A673 (cell line): ENCODE data around the gene PDCD1. TPM values are rescaled to one million over a fixed set of nuclear protein-coding genes. Genes with fewer than 3 reads are reported as not detected.

Experiments
- BruUV-seq: library from RNA; stranded (reverse); fragments of 400-500 nt; replicated peaks from 2 replicates; lab custom pipeline; 2021; lab: Mats Ljungman, UMichigan
- CTCF ChIA-PET: fragments of 300-600 bp; sonication (Branson Sonifier 250); formaldehyde crosslinking; loops from one replicate; lab custom pipeline; 2022; ENCODE audit warnings: antibody characterized with exemption; lab: Charles Lee
- POLR2A ChIA-PET: fragments of 300-600 bp; sonication (Branson Sonifier 250); formaldehyde crosslinking; loops from one replicate; lab custom pipeline; 2022; ENCODE audit warnings: antibody characterized with exemption; ENCODE audit not compliant: low non-redundant PET; lab: Charles Lee
- DNase-seq: peaks from one replicate; pipeline ENCODE4 v3.0.0-alpha.2; 2015; ENCODE audit warnings: low spot score
- H3K27ac ChIP-seq: fragments of 200-600 bp; sonication (generic); 2 replicates; pipeline ENCODE4 v1.5.1; 2016; ENCODE audit warnings: mixed run types, low read depth, mild to moderate bottlenecking, mixed read lengths, antibody characterized with exemption, low read length; ENCODE audit not compliant: poor library complexity, severe bottlenecking
- H3K27me3 ChIP-seq: fragments of 200-600 bp; sonication (generic); replicated peaks from 2 replicates; pipeline ENCODE4 v1.6.1; 2017; ENCODE audit warnings: mixed run types, low read depth, mild to moderate bottlenecking, mixed read lengths, antibody characterized with exemption, low read length; ENCODE audit not compliant: insufficient read depth, poor library complexity
- H3K36me3 ChIP-seq: fragments of 200-600 bp; sonication (generic); 2 replicates; pipeline ENCODE4 v1.6.1; 2016; ENCODE audit warnings: mixed run types, mild to moderate bottlenecking, mixed read lengths, antibody characterized with exemption, low read length; ENCODE audit not compliant: insufficient read depth, poor library complexity, severe bottlenecking
- H3K4me1 ChIP-seq: fragments of 200-600 bp; sonication (generic); 2 replicates; pipeline ENCODE4 v1.6.1; 2017; ENCODE audit warnings: mixed run types, mild to moderate bottlenecking, mixed read lengths, antibody characterized with exemption, low read length; ENCODE audit not compliant: insufficient read depth, poor library complexity, severe bottlenecking
- H3K4me3 ChIP-seq: fragments of 200-600 bp; sonication (generic); 2 replicates; pipeline ENCODE4 v1.5.1; 2016; ENCODE audit warnings: low read depth, mixed run types, mild to moderate bottlenecking, mixed read lengths, low read length; ENCODE audit not compliant: poor library complexity, severe bottlenecking
- H3K9me3 ChIP-seq: fragments of 200-600 bp; sonication (generic); 2 replicates; pipeline ENCODE4 v1.6.1; 2016; ENCODE audit warnings: mixed run types, low read depth, mild to moderate bottlenecking, mixed read lengths, antibody characterized with exemption, low read length; ENCODE audit not compliant: poor library complexity, severe bottlenecking
- EZH2 ChIP-seq: fragments of 200-600 bp; sonication (generic); IDR thresholded peaks from 2 replicates; pipeline ENCODE4 v1.6.1; 2017; ENCODE audit warnings: borderline replicate concordance, low read depth, mild to moderate bottlenecking, mixed read lengths, antibody characterized with exemption, low read length; ENCODE audit not compliant: poor library complexity, severe bottlenecking
- intact Hi-C: fragments of 100-400 bp; cut with micrococcal nuclease; formaldehyde crosslinking; loops from one replicate; pipeline ENCODE4 v1.10.0; 2022; ENCODE audit not compliant: unreplicated experiment
- total RNA-seq: library from RNA; stranded (reverse); gene quantifications from 2 replicates; pipeline ENCODE4 v1.2.3, GENCODE V29; 2021
- TF ChIP-seq, protein P1 (sequence below): fragments of 300-800, 200-600 bp; sonication (generic); conservative IDR thresholded peaks from 2 replicates; pipeline ENCODE4 v1.5.1; 2017; ENCODE audit warnings: low read depth, mild to moderate bottlenecking, antibody characterized with exemption, low read length, moderate library complexity, mixed read lengths

Gene PDCD1
- total RNA-seq, 1 experiment from 2014 or later: 0.34 TPM

GRCh38 chr2:241895427-241895711 is 36.7 kb upstream of the PDCD1 start:
- ChIA-PET CTCF (no interaction called here), POLR2A (no interaction called here)
- Histone ChIP-seq H3K4me1 (peaks cover 6% of the 10 kb centered on the region), H3K4me3 (no peak overlapping the region), H3K36me3 (no peaks in the 10 kb centered on the region), H3K9me3 (no peaks in the 10 kb centered on the region), H3K27ac (no peak overlapping the region), H3K27me3 (no peaks in the 10 kb centered on the region)
- TF ChIP-seq, protein P1, sequence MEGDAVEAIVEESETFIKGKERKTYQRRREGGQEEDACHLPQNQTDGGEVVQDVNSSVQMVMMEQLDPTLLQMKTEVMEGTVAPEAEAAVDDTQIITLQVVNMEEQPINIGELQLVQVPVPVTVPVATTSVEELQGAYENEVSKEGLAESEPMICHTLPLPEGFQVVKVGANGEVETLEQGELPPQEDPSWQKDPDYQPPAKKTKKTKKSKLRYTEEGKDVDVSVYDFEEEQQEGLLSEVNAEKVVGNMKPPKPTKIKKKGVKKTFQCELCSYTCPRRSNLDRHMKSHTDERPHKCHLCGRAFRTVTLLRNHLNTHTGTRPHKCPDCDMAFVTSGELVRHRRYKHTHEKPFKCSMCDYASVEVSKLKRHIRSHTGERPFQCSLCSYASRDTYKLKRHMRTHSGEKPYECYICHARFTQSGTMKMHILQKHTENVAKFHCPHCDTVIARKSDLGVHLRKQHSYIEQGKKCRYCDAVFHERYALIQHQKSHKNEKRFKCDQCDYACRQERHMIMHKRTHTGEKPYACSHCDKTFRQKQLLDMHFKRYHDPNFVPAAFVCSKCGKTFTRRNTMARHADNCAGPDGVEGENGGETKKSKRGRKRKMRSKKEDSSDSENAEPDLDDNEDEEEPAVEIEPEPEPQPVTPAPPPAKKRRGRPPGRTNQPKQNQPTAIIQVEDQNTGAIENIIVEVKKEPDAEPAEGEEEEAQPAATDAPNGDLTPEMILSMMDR: no peak
- no peak for TF ChIP-seq EZH2
- intact Hi-C loops: no loop called here
- DNase-seq: no peak
- no TSS peak for BruUV-seq

DNA sequence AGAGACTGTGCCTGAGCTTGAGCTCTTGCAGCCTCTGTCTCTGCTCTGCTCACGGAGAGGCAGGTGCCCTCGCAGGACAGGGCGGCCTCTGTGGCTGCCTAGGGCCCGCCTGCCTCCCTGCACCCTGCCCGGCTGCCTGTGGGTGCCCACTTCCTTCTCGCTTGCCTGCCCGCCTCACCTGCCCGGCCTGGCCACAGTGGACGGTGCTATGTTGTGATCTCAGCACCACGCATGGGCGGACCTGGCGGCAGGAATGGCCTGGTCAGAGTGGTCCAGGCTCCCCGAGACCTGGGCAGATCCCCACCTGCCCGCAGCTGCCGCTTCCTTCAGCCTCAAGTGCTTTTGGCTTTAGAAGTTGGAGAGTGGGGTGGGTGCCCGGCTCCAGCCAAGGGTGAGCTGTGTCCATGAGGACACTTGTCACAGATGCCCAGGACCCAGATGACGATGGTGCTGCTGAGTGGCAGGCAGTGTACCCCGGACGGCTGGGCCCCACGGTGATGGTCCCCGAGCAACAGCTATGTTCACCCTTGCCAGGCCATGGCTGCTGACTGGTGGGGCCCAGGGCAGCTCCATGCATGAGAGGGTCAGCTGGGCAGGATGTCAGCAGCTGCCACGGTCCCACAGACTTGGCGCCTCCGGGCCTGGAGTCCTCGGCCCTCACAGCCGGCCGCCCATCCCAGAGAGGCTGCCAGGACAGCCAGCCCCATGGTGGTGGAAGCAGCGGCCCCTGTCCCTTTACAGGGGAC is 36.2 kb upstream of the PDCD1 start:
- no TSS peak for BruUV-seq
- DNase-seq: no peak
- intact Hi-C loops: no loop called here
- TF ChIP-seq EZH2: no peak
- TF ChIP-seq, protein P1: no peak
- H3K36me3 ChIP-seq: no peaks in the 10 kb centered on the region
- no peaks in the 10 kb centered on the region for H3K27me3 ChIP-seq
- no peaks in the 10 kb centered on the region for H3K9me3 ChIP-seq
- POLR2A ChIA-PET: interaction anchor here (0.7 kb wide), 1 partner anchor 1101 kb away, joined by 4 read pairs; no protein-coding TSS in a partner anchor
- no peak overlapping the region for H3K4me3 ChIP-seq
- no peak overlapping the region for H3K27ac ChIP-seq
- CTCF ChIA-PET: no interaction called here
- peaks cover 6% of the 10 kb centered on the region for H3K4me1 ChIP-seq

- Histone ChIP-seq H3K36me3 (no peaks in the 10 kb centered on the region), H3K4me3 (no peak overlapping the region), H3K4me1 (peaks cover 6% of the 10 kb centered on the region), H3K9me3 (peaks cover 2% of the 10 kb centered on the region), H3K27ac (no peak overlapping the region), H3K27me3 (no peaks in the 10 kb centered on the region)
- TF ChIP-seq, protein P1: no peak
- no peak for TF ChIP-seq EZH2
- no peak for DNase-seq
- ChIA-PET POLR2A (interaction anchor here (0.7 kb wide), 1 partner anchor 1100 kb away, joined by 4 read pairs; no protein-coding TSS in a partner anchor), CTCF (no interaction called here)
- intact Hi-C loops: no loop called here
- no TSS peak for BruUV-seq
Measured at GRCh38 chr2:241894056-241894641, 35.5 kb upstream of the PDCD1 start.
